SK-N-SH (cell line): ENCODE measurements around the gene CUBN. TPM values are rescaled to one million over a fixed set of nuclear protein-coding genes. Genes with fewer than 3 reads are reported as not detected.

ENCODE experiments used
- CTCF ChIA-PET: fragments of 300-600, 350-600 bp; formaldehyde crosslinking; extraction: SDS; loops from one replicate; lab custom pipeline; 2021; lab: Yijun Ruan, JAX
- POLR2A ChIA-PET: fragments of 350-600 bp; sonication (Branson Sonifier 250); formaldehyde crosslinking; extraction: SDS; loops from one replicate; lab custom pipeline; 2020; ENCODE audit warnings: antibody characterized with exemption, inconsistent platforms; lab: Yijun Ruan, JAX
- DNase-seq: peaks from one replicate; pipeline ENCODE4 v3.0.0; 2012
- H2AFZ ChIP-seq: fragments of 200-600 bp; sonication (generic); 2 replicates; pipeline ENCODE4 v1.8.1; 2016; ENCODE audit warnings: antibody characterized with exemption, mild to moderate bottlenecking, low read depth
- H3F3A ChIP-seq: fragments of 200-600 bp; sonication (generic); replicated peaks from 2 replicates; pipeline ENCODE3; 2016; ENCODE audit warnings: antibody characterized with exemption, mild to moderate bottlenecking; ENCODE audit not compliant: insufficient read depth
- H3K27ac ChIP-seq, 2 experiments: fragments of 200-500 bp in 1 of 2; fragments of 200-600 bp in 1 of 2; sonication (Bioruptor generic) in 1 of 2; sonication (generic), shearing (Covaris generic) in 1 of 2; 2 replicates each; pipeline versions ENCODE4 v1.5.1 to v1.6.1; 2014 to 2016; ENCODE audit warnings: low read depth in 2 of 2, inconsistent platforms in 1 of 2, low read length in 1 of 2, mild to moderate bottlenecking in 1 of 2, mixed read lengths in 1 of 2
- H3K27me3 ChIP-seq: fragments of 200-600 bp; sonication (generic), shearing (Covaris generic); 2 replicates; pipeline ENCODE4 v1.6.1; 2016; ENCODE audit warnings: mixed run types; ENCODE audit not compliant: insufficient read depth
- H3K36me3 ChIP-seq, 2 experiments: fragments of 200-500 bp in 1 of 2; fragments of 200-600 bp in 1 of 2; sonication (Bioruptor generic) in 1 of 2; sonication (generic) in 1 of 2; replicated peaks in 1 of 2; 2 replicates each; pipeline versions ENCODE3 to v1.5.1; 2014 to 2016; ENCODE audit warnings: low read length in 1 of 2, mild to moderate bottlenecking in 1 of 2; ENCODE audit not compliant: insufficient read depth in 2 of 2, control insufficient read depth in 1 of 2
- H3K4me1 ChIP-seq, 2 experiments: fragments of 200-500 bp in 1 of 2; fragments of 200-600 bp in 1 of 2; sonication (Bioruptor generic) in 1 of 2; sonication (generic), shearing (Covaris generic) in 1 of 2; 2 replicates each; pipeline versions ENCODE4 v1.5.1 to v1.6.1; 2014 to 2016; ENCODE audit warnings: low read depth in 1 of 2, low read length in 1 of 2, mixed run types in 1 of 2; ENCODE audit not compliant: insufficient read depth in 2 of 2, control insufficient read depth in 1 of 2
- H3K4me2 ChIP-seq: fragments of 200-600 bp; sonication (generic), shearing (Covaris generic); 2 replicates; pipeline ENCODE4 v1.6.1; 2017; ENCODE audit warnings: mixed run types
- H3K4me3 ChIP-seq, 2 experiments: fragments of 200-500 bp in 1 of 2; fragments of 200-600 bp in 1 of 2; sonication (Bioruptor generic) in 1 of 2; sonication (generic), shearing (Covaris generic) in 1 of 2; 2 replicates each; pipeline versions ENCODE4 v1.5.1 to v1.8.1; 2014 to 2016; ENCODE audit warnings: low read depth in 2 of 2, inconsistent platforms in 1 of 2, low read length in 1 of 2, mild to moderate bottlenecking in 1 of 2, mixed read lengths in 1 of 2, moderate library complexity in 1 of 2
- H3K79me2 ChIP-seq: fragments of 200-600 bp; sonication (generic); 2 replicates; pipeline ENCODE4 v1.8.1; 2017; ENCODE audit warnings: mild to moderate bottlenecking; ENCODE audit not compliant: insufficient read depth
- H3K9ac ChIP-seq: fragments of 200-600 bp; sonication (generic); 2 replicates; pipeline ENCODE4 v1.6.1; 2017; ENCODE audit warnings: mixed run types
- H3K9me2 ChIP-seq: fragments of 200-600 bp; sonication (generic); 2 replicates; pipeline ENCODE4 v1.6.1; 2017; ENCODE audit warnings: mixed run types
- H3K9me3 ChIP-seq: fragments of 200-600 bp; sonication (generic); 2 replicates; pipeline ENCODE4 v1.6.1; 2017; ENCODE audit warnings: mixed run types, mild to moderate bottlenecking, moderate library complexity
- H4K20me1 ChIP-seq: fragments of 200-600 bp; sonication (generic); 2 replicates; pipeline ENCODE4 v1.6.1; 2017; ENCODE audit warnings: mild to moderate bottlenecking, mixed run types; ENCODE audit not compliant: insufficient read depth
- CHD2 ChIP-seq: fragments of 150-350 bp; IDR thresholded peaks from 2 replicates; pipeline ENCODE4 v1.6.1; 2018; ENCODE audit warnings: low read length; ENCODE audit not compliant: partially characterized antibody
- ELF1 ChIP-seq: IDR thresholded peaks from 2 replicates; pipeline ENCODE4 v1.4.0; 2012
- EP300 ChIP-seq, 2 experiments: IDR thresholded peaks; 2 replicates each; pipeline versions ENCODE4 v1.4.0 to v1.6.1; 2012; ENCODE audit warnings: borderline replicate concordance in 1 of 2, low read depth in 1 of 2, low read length in 1 of 2
- EZH2phosphoT487 ChIP-seq: fragments of 200-600 bp; sonication (generic); IDR thresholded peaks from 2 replicates; pipeline ENCODE4 v1.6.1; 2017; ENCODE audit warnings: low read depth, mixed run types, mild to moderate bottlenecking, antibody characterized with exemption, moderate library complexity, borderline replicate concordance
- FOSL2 ChIP-seq: IDR thresholded peaks from 2 replicates; pipeline ENCODE4 v1.4.0; 2012; ENCODE audit warnings: low read depth, mild to moderate bottlenecking, moderate library complexity, borderline replicate concordance
- FOXJ3 ChIP-seq: sonication (generic); formaldehyde crosslinking; IDR thresholded peaks from 2 replicates; pipeline ENCODE4 v1.5.1; 2020; ENCODE audit warnings: mild to moderate bottlenecking, missing genetic modification reagents
- FOXM1 ChIP-seq: IDR thresholded peaks from 2 replicates; pipeline ENCODE4 v1.4.0; 2012; ENCODE audit warnings: low read depth, mild to moderate bottlenecking
- GATA2 ChIP-seq: sonication (generic); formaldehyde crosslinking; IDR thresholded peaks from 2 replicates; pipeline ENCODE4 v1.5.0; 2020; ENCODE audit warnings: mild to moderate bottlenecking, missing genetic modification reagents
- JUND ChIP-seq: IDR thresholded peaks from 2 replicates; pipeline ENCODE4 v1.4.0; 2012
- MEF2A ChIP-seq: IDR thresholded peaks from 2 replicates; pipeline ENCODE4 v1.4.0; 2012; ENCODE audit warnings: low read depth, borderline replicate concordance
- NRF1 ChIP-seq: IDR thresholded peaks from 2 replicates; pipeline ENCODE4 v1.6.1; 2012; ENCODE audit warnings: low read depth, mild to moderate bottlenecking, low read length
- PBX3 ChIP-seq: IDR thresholded peaks from 2 replicates; pipeline ENCODE4; 2012
- RAD21 ChIP-seq: IDR thresholded peaks from 2 replicates; pipeline ENCODE4 v1.6.1; 2012; ENCODE audit warnings: mild to moderate bottlenecking, low read length
- RFX5 ChIP-seq: IDR thresholded peaks from 2 replicates; pipeline ENCODE4 v1.6.1; 2012; ENCODE audit warnings: mild to moderate bottlenecking, improper control_type of control experiment, low read length
- RXRA ChIP-seq: IDR thresholded peaks from 2 replicates; pipeline ENCODE4 v1.4.0; 2012; ENCODE audit warnings: low read depth, mild to moderate bottlenecking, borderline replicate concordance
- SIN3A ChIP-seq: IDR thresholded peaks from 2 replicates; pipeline ENCODE4 v1.6.1; 2012; ENCODE audit warnings: low read depth, mild to moderate bottlenecking, low read length, moderate library complexity, borderline replicate concordance
- SMC3 ChIP-seq: IDR thresholded peaks from 2 replicates; pipeline ENCODE4 v1.6.1; 2012; ENCODE audit warnings: low read depth, low read length, improper control_type of control experiment
- TAF1 ChIP-seq: IDR thresholded peaks from 2 replicates; pipeline ENCODE4 v1.6.1; 2012; ENCODE audit warnings: low read depth, mild to moderate bottlenecking, low read length, moderate library complexity, borderline replicate concordance
- TCF12 ChIP-seq: IDR thresholded peaks from 2 replicates; pipeline ENCODE4 v1.4.0; 2012
- TEAD4 ChIP-seq: IDR thresholded peaks from 2 replicates; pipeline ENCODE4 v1.4.0; 2012; ENCODE audit warnings: mild to moderate bottlenecking, borderline replicate concordance; ENCODE audit not compliant: insufficient read depth
- YY1 ChIP-seq: IDR thresholded peaks from 2 replicates; pipeline ENCODE4 v1.4.0; 2012; ENCODE audit warnings: low read depth, mild to moderate bottlenecking
- polyA plus RNA-seq, 3 experiments: library from polyadenylated mRNA; depleted of rRNA; stranded (reverse); fragments of >200 nt; gene quantifications; 2 replicates each; pipeline ENCODE4 v1.2.3, GENCODE V29; 2012
- TF ChIP-seq, protein P1 (sequence below): fragments of 150-350 bp; IDR thresholded peaks from 2 replicates; pipeline ENCODE4 v1.6.1; 2017; ENCODE audit warnings: antibody characterized with exemption, low read length, low read depth, borderline replicate concordance
- TF ChIP-seq, protein P2 (sequence below): IDR thresholded peaks from 2 replicates; pipeline ENCODE4 v1.6.1; 2012; ENCODE audit warnings: mild to moderate bottlenecking, low read depth, low read length, moderate library complexity
- TF ChIP-seq, protein P3 (sequence below): IDR thresholded peaks from 2 replicates; pipeline ENCODE4 v1.4.0; 2012; ENCODE audit warnings: low read depth, borderline replicate concordance
- TF ChIP-seq, protein P4 (sequence below): fragments of 200-600 bp; sonication (generic); IDR thresholded peaks from 2 replicates; pipeline ENCODE4 v1.6.1; 2017; ENCODE audit warnings: antibody characterized with exemption, mild to moderate bottlenecking, moderate library complexity
- TF ChIP-seq, protein P5 (sequence below): IDR thresholded peaks from 2 replicates; pipeline ENCODE4 v1.4.0; 2012; ENCODE audit warnings: low read depth, borderline replicate concordance

CUBN gene
- polyA plus RNA-seq, 1 of the 3 experiments (the other 2 are of a cell fraction) = 2.4 TPM

DNA sequence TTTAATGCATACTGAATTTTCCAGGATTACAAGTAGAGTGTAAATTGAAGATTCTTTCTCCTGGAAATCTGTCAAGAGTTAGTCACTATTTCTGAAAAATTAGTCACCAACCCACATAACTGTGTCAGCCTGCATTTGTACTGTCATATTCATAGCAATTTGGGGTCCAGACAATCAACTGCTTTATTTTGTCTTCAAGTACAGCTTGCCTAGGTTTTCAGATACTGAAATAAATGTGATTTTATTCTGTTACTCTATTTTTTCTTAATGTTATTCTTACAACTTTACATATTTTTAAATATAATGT is 55.1 kb downstream of the CUBN start:
- Histone ChIP-seq H3K79me2 (no peaks in the 10 kb centered on the region), H3K9me3 (no peaks in the 10 kb centered on the region), H3K4me1 (peaks cover 0 to 40% of the 10 kb centered on the region in 2 experiments; a peak in 2 of 4 replicates), H3K9me2 (no peaks in the 10 kb centered on the region), H3F3A (peaks cover 26% of the 10 kb centered on the region), H3K9ac (peak overlapping the region; percentile 62; the same call in 1 of the 2 replicates), H3K4me2 (no peak overlapping the region), H3K27ac (peak overlapping the region in 1 of 2 experiments; percentile 96; a peak in 3 of 4 replicates), H3K4me3 (no peak overlapping the region), H3K36me3 (no peaks in the 10 kb centered on the region), H3K27me3 (no peaks in the 10 kb centered on the region), H2AFZ (no peak overlapping the region), H4K20me1 (no peaks in the 10 kb centered on the region)
- ChIA-PET POLR2A (no interaction called here), CTCF (no interaction called here)
- no peak for DNase-seq
- TF ChIP-seq, protein P1, sequence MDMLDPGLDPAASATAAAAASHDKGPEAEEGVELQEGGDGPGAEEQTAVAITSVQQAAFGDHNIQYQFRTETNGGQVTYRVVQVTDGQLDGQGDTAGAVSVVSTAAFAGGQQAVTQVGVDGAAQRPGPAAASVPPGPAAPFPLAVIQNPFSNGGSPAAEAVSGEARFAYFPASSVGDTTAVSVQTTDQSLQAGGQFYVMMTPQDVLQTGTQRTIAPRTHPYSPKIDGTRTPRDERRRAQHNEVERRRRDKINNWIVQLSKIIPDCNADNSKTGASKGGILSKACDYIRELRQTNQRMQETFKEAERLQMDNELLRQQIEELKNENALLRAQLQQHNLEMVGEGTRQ = no peak
- TF ChIP-seq YY1 (no peak), TAF1 (no peak), SIN3A (no peak), EP300 (IDR thresholded peaks at IDR 0.05; ENCODE audit: borderline replicate concordance in 1 of 2, low read depth in 1 of 2, low read length in 1 of 2) (peak in 1 of 2 experiments; percentile 71; a peak in 1 of 4 replicates), CHD2 (no peak), TEAD4 (no peak), FOXM1 (no peak), RFX5 (no peak), ELF1 (no peak), EZH2phosphoT487 (no peak), NRF1 (no peak), RXRA (no peak), FOSL2 (peak; percentile 79), TCF12 (peak; percentile 73), MEF2A (no peak), GATA2 (CRISPR knock-in tag) (no peak), FOXJ3 (CRISPR knock-in tag) (no peak), RAD21 (no peak), PBX3 (peak; percentile 78), JUND (peak; percentile 64), SMC3 (no peak)
- TF ChIP-seq, protein P2, sequence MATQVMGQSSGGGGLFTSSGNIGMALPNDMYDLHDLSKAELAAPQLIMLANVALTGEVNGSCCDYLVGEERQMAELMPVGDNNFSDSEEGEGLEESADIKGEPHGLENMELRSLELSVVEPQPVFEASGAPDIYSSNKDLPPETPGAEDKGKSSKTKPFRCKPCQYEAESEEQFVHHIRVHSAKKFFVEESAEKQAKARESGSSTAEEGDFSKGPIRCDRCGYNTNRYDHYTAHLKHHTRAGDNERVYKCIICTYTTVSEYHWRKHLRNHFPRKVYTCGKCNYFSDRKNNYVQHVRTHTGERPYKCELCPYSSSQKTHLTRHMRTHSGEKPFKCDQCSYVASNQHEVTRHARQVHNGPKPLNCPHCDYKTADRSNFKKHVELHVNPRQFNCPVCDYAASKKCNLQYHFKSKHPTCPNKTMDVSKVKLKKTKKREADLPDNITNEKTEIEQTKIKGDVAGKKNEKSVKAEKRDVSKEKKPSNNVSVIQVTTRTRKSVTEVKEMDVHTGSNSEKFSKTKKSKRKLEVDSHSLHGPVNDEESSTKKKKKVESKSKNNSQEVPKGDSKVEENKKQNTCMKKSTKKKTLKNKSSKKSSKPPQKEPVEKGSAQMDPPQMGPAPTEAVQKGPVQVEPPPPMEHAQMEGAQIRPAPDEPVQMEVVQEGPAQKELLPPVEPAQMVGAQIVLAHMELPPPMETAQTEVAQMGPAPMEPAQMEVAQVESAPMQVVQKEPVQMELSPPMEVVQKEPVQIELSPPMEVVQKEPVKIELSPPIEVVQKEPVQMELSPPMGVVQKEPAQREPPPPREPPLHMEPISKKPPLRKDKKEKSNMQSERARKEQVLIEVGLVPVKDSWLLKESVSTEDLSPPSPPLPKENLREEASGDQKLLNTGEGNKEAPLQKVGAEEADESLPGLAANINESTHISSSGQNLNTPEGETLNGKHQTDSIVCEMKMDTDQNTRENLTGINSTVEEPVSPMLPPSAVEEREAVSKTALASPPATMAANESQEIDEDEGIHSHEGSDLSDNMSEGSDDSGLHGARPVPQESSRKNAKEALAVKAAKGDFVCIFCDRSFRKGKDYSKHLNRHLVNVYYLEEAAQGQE = no peak
- TF ChIP-seq, protein P3, sequence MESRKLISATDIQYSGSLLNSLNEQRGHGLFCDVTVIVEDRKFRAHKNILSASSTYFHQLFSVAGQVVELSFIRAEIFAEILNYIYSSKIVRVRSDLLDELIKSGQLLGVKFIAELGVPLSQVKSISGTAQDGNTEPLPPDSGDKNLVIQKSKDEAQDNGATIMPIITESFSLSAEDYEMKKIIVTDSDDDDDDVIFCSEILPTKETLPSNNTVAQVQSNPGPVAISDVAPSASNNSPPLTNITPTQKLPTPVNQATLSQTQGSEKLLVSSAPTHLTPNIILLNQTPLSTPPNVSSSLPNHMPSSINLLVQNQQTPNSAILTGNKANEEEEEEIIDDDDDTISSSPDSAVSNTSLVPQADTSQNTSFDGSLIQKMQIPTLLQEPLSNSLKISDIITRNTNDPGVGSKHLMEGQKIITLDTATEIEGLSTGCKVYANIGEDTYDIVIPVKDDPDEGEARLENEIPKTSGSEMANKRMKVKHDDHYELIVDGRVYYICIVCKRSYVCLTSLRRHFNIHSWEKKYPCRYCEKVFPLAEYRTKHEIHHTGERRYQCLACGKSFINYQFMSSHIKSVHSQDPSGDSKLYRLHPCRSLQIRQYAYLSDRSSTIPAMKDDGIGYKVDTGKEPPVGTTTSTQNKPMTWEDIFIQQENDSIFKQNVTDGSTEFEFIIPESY = no peak
- TF ChIP-seq, protein P4, sequence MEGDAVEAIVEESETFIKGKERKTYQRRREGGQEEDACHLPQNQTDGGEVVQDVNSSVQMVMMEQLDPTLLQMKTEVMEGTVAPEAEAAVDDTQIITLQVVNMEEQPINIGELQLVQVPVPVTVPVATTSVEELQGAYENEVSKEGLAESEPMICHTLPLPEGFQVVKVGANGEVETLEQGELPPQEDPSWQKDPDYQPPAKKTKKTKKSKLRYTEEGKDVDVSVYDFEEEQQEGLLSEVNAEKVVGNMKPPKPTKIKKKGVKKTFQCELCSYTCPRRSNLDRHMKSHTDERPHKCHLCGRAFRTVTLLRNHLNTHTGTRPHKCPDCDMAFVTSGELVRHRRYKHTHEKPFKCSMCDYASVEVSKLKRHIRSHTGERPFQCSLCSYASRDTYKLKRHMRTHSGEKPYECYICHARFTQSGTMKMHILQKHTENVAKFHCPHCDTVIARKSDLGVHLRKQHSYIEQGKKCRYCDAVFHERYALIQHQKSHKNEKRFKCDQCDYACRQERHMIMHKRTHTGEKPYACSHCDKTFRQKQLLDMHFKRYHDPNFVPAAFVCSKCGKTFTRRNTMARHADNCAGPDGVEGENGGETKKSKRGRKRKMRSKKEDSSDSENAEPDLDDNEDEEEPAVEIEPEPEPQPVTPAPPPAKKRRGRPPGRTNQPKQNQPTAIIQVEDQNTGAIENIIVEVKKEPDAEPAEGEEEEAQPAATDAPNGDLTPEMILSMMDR = no peak
- TF ChIP-seq, protein P5, sequence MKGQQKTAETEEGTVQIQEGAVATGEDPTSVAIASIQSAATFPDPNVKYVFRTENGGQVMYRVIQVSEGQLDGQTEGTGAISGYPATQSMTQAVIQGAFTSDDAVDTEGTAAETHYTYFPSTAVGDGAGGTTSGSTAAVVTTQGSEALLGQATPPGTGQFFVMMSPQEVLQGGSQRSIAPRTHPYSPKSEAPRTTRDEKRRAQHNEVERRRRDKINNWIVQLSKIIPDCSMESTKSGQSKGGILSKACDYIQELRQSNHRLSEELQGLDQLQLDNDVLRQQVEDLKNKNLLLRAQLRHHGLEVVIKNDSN = no peak
